KOPT-K1 (cell line): ENCODE results near the gene POMGNT1.
"Not testable (repeated sequence)": the region's sequence is repeated elsewhere in the genome, so short reads cannot be mapped to it uniquely, and the experiment has no call there.

Experiments used
- H3K27ac ChIP-seq: fragments of 200-600 bp; sonication (generic); 2 replicates; pipeline ENCODE4 v1.5.1; 2016; ENCODE audit warnings: antibody characterized with exemption, mild to moderate bottlenecking, low read depth, low read length; ENCODE audit not compliant: poor library complexity, severe bottlenecking
- H3K36me3 ChIP-seq: fragments of 200-600 bp; sonication (generic); 2 replicates; pipeline ENCODE4 v1.5.1; 2017; ENCODE audit warnings: antibody characterized with exemption, mild to moderate bottlenecking, low read length, moderate library complexity; ENCODE audit not compliant: insufficient read depth
- H3K9me3 ChIP-seq: fragments of 200-600 bp; sonication (generic); 2 replicates; pipeline ENCODE4 v1.5.1; 2017; ENCODE audit warnings: antibody characterized with exemption, low read length, mild to moderate bottlenecking; ENCODE audit not compliant: insufficient read depth, poor library complexity, severe bottlenecking

The POMGNT1 gene

DNA sequence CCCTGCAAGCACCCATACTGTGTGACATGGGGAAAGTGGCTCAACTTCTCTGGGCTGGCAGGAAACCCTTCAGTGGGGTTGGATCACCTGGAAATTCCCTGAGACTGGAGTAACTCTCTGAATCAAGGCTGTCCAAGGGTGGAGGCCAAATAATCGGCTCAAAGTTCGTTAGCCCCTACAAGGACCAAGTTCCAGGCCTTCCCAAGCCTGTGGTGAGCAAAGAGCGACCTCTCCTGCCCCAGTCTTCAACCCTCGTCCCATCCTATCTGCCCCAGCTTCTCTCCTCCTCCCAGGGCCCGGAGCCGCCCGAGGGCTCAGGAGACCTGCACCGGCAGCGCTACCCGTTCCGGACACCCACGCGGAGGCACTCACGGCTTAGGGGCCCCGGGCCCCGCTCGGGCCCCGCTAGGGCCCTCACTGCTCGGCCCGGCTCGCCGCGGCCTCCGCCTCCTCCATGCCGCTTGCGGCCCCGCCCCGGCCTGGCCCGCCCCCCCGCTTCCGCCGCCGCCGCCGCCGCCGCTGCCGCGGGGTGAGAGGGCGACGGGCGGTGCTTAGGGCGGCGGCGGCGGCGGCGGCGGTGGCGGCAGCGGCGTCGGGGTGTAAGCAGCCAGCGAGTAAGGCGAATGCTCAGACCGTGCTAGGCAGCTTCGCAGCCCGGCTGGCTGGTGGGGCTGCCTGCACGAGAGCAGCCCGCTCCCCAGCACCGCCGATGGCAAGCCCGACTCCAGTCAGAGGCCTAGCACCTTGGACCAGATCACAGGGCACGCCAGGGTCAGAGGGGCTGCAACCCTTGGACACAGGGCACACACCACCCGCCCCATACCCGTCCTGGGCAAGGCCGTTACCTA, at the start of gene POMGNT1:
POMGNT1 (minus strand) TSS at position 471 of the 848 bp plus-strand sequence. CDS start 613 bp downstream, outside the sequence.
- Histone ChIP-seq H3K27ac (peak within 1 kb of the TSS; percentile 72), H3K36me3 (peaks cover 37% of the 10 kb centered on the region), H3K9me3 (no peaks in the 10 kb centered on the region)

DNA sequence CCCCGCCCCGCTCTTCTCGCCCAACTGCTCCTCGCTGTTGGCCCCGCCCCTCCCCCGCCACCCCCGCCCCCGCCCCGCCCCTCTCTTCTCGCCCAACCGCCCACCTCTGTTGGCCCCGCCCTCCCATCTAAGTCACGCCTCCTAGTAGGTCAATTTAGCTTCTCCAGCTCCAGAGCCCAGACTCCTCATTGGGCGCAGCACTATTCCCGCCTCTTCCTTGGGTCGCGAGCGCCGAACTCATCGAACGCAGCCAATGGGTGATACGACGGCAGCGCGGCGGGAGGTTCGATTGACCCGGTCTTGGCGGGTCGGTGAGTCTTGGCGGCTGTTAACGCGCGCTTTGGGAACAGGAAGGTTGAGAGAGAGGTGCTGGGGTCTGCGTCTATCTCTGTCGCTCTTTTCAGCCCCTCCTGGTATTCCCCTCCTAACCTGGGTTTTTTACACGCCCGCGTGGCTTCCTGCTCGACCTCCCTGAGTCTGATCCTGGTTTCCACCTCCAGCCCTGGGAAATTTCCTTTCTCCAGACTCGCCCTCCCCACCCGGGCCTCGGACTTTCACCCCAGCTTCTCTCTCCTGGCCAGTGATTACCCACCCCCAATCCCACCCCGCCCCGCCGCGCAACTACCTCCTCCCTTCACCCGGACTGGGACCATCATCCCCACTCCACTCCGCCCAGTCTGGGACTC, 49.3 kb upstream of the POMGNT1 start, which contains the start of gene RAD54L:
RAD54L (plus strand) TSS at position 328 of the 686 bp plus-strand sequence. CDS start 643 bp downstream, outside the sequence.
- Histone ChIP-seq H3K27ac (peak within 1 kb of the TSS; percentile 88), H3K9me3 (no peaks in the 10 kb centered on the region)

DNA sequence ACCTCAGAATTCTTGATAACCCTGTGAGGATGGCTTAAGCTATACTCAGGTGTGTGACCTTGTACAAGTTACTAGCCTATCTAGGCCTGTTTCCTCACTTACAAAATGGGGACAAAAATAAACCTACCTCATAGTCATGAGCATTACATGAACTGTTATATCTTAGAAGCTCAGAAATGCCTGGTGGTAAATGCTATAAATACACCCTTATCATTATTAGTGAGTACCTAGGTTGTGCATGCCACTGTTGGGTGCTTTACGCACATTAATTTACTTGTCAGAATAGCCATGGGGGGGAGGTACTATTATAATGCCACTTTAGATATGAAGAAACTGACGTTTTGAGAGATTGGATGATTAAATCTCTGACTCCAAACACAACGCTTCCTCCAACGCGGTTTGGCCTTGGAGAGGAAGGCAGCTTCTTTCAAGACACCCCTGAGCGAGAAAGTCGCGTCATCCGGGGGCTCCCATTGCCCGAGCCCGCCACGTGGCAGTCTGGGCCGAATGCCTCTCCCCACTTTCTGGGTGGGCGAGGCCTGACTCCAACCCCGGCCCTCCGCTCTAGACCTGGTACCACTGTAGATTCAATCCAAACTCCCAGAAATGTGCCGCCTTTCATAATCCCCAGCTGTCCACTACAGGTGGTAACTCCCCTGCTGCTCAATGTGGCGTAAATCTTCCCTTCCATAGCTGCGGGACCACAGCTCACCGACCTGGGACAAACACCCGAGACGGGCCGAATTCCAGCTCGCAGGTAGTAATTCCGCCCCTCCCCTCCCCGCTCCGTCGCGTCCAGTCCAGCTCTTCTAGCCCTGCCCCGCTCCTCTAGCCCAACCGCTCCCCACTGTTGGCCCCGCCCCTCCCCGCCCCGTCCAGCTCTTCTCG, 48.6 kb upstream of the POMGNT1 start:
- Histone ChIP-seq H3K36me3 (peaks cover 29% of the 10 kb centered on the region), H3K27ac (peak overlapping the region; percentile 88), H3K9me3 (no peaks in the 10 kb centered on the region)

More for the DNA sequence above, 49.3 kb upstream of the POMGNT1 start, which contains the start of gene RAD54L:
- H3K36me3 ChIP-seq = peaks cover 37% of the 10 kb centered on the region

DNA sequence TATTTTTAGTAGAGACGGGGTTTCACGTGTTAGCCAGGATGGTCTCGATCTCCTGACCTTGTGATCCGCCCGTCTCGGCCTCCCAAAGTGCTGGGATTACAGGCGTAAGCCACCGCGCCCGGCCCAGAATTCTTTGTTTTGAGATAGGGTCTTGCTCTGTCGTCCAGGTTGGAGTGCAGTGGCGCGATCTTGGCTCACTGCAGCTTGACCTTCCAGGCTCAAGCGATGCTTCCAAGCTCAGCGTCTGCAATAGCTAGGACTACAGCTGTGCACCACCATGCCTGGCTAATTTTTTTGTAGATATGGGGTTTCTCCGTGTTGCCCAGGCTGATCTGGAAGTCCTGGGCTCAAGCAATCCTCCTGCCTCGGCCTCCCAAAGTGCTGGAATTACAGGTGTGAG, 47.9 kb upstream of the POMGNT1 start:
- H3K9me3 ChIP-seq = not testable (repeated sequence)
- H3K27ac ChIP-seq = peak overlapping the region; percentile 88

DNA sequence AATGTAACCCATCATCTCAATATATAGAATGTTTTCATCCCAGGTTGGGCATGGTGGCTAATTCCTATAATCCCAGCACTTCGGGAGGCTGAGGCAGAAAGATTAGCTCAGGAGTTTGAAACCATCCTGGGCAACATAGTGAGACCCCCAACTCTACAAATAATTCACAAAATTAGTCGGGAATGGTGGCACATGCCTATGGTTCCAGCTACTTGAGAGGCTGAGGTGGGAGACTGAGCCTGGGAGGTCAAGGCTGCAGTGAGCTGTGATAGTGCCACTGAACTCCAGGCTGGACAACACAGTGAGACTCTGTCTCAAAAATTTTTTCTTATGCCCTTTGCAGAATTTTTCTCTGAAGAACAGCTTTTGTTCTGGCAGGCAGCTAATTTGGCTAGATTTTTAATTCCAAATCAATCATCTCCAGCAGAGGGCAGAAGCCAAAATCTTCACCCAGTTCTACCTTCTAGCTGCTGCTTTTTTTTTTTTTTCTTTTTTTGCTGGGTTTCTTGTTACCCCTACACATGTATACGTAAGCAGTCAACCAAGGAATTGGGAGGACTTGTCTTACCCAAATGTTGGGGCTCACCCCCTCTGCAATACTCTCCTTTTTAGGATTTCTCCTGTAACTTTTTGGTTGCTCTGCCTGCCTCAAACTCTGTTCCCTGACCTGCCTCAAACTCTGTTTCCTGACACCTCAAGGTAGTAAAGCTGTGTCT, 46.6 kb upstream of the POMGNT1 start:
- H3K9me3 ChIP-seq = no peaks in the 10 kb centered on the region
- peak overlapping the region; percentile 18 for H3K27ac ChIP-seq
- H3K36me3 ChIP-seq = peaks cover 10% of the 10 kb centered on the region

More for the DNA sequence above, 47.9 kb upstream of the POMGNT1 start:
- H3K36me3 ChIP-seq = peaks cover 23% of the 10 kb centered on the region

DNA sequence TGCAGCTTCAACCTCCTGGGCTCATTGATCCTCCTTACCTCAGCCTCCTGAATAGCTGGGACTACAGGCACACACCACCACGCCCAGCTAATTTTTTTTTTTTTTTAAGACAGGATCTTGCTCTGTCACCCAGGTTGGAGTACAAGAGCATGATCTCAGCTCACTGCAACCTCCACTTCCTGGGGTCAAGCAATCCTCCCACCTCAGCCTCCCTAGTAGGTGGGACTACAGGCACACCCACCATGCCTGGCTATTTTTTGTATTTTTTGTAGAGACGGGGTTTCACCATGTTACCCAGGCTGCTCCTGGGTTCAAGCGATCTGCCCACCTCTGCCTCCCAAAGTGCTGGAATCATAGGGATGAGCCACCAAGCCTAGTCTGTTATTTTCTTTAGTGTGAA, 45.6 kb upstream of the POMGNT1 start:
- not testable (repeated sequence) for H3K27ac ChIP-seq, H3K9me3 ChIP-seq, H3K36me3 ChIP-seq

DNA sequence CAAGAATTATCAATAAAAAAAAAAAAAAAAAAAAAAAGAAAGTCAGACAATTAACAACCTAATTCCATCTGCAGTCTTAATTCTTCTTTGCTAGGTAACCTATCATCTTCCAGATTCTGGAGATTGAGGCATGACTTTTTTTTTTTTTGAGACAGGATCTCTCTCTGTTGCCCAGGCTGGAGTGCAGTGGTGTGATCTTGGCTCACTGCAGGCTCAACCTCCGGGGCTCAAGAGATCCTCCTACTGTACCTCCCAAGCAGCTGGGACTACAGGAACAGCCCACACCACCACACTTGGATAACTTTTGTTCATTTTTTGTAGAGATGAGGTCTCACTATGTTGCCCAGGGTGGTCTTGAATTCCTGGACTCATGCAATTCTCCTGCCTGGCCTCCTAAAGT, 44.7 kb upstream of the POMGNT1 start:
- H3K27ac ChIP-seq = no peak overlapping the region

DNA sequence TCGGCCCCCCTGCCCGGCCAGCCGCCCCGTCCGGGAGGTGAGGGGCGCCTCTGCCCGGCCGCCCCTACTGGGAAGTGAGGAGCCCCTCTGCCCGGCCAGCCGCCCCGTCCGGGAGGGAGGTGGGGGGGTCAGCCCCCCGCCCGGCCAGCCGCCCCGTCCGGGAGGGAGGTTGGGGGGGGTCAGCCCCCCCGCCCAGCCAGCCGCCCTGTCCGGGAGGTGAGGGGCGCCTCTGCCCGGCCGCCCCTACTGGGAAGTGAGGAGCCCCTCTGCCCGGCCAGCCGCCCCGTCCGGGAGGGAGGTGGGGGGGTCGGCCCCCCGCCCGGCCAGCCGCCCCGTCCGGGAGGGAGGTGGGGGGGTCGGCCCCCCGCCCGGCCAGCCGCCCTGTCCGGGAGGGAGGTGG, 43.5 kb upstream of the POMGNT1 start:
- peaks cover 17% of the 10 kb centered on the region for H3K9me3 ChIP-seq
- H3K27ac ChIP-seq = not testable (repeated sequence)

More for the DNA sequence above, 44.7 kb upstream of the POMGNT1 start:
- Histone ChIP-seq H3K36me3 (no peaks in the 10 kb centered on the region), H3K9me3 (peaks cover 10% of the 10 kb centered on the region)

DNA sequence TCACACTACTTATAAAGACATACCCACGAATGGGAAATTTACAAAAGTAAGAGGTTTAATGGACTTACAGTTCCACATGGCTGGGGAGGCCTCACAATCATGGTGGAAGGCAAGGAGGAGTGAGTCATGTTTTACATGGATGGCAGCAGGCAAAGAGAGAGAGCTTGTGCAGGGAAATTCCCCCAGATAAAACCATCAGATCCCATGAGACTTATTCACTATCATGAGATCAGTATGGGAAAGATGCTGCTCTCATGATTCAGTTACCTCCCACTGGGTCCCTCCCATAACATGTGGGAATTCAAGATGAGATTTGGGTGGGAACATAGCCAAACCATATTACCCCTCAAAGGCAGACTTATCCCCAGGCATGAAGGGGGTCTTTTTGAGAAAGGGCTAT, 40.6 kb upstream of the POMGNT1 start:
- peaks cover 17% of the 10 kb centered on the region for H3K9me3 ChIP-seq
- not testable (repeated sequence) for H3K36me3 ChIP-seq, H3K27ac ChIP-seq

More for the DNA sequence above, 43.5 kb upstream of the POMGNT1 start:
- not testable (repeated sequence) for H3K36me3 ChIP-seq

DNA sequence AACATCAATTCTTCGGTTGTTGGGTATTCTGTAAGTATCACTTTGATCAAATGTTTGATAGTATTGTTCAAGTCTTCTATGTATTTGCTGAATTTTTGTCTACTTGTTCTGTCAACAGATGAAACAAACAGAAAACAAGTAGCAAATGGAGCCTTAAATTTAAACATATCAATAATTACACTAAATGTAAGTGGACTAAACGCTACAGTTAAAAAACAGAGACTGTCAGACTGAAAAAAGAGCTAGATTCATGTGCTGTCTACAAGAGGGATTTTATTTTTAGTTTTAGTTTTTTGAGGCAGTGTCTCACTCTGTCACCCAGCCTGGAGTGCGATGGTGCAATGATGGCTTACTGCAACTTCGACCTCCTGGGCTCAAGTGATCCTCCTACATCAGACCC, 38.6 kb upstream of the POMGNT1 start:
- peaks cover 17% of the 10 kb centered on the region for H3K9me3 ChIP-seq
- H3K36me3 ChIP-seq = no peaks in the 10 kb centered on the region
- H3K27ac ChIP-seq = no peak overlapping the region

DNA sequence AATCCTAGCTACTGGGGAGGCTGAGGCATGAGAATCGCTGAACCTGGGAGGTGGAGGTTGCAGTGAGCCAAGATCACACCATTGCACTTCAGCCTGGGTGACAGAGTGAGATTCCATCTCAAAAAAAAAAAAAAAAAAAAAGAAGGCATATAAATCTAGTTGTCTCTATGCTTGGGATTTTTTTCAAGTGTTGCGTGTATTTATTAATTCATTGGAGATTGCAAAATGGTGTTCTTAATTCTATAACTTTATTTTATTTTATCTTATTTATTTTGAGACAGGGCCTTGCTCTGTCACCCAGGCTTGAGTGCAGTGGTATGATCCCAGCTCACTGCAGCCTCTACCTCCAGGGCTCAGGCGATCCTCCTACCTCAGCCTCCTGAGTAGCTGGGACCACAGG, 33.0 kb upstream of the POMGNT1 start:
- H3K27ac ChIP-seq, H3K9me3 ChIP-seq, H3K36me3 ChIP-seq: not testable (repeated sequence)

DNA sequence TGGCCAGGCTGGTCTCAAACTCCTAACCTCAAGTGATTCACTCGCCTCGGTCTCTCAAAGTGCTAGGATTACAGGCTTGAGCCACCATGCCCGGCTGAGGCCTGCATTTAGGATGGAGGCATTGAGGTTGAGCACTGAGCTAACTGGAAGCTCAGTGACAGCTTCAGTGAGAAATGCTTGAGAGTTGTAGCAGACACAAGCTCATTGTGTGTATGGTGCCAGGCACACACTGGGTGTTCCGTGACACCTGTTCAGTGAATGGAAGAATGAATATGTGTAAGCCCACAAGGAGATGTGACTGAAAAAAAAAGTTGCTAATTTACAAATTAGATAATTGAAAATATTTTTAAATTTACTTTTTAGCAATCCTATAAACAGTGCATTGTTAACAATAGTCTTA, 26.7 kb upstream of the POMGNT1 start:
- no peak overlapping the region for H3K27ac ChIP-seq

DNA sequence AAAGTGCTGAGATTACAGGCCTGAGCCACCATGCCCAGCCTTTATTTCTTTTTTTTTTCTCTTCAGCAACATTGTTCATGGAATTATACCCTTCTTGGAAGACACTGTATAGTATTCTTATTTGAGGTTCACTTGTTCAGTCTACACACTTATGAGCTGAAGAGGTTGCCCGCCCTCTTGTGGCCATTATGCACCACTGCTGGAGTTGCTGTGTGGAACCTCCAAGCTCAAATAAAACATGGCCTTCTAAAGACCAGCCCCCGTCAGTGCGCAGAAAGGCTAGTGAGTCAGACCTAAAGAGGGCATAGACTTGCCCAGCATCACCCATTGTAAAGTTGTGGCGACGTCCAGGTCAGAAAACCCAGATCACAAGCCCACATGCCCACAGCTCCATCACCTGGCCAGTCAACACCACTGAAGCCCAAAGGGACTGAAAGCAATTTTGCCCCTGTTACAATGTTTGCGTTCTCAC, 25.3 kb upstream of the POMGNT1 start:
- Histone ChIP-seq H3K27ac (no peak overlapping the region), H3K9me3 (no peaks in the 10 kb centered on the region), H3K36me3 (no peaks in the 10 kb centered on the region)

More for the DNA sequence above, 26.7 kb upstream of the POMGNT1 start:
- Histone ChIP-seq H3K9me3 (no peaks in the 10 kb centered on the region), H3K36me3 (no peaks in the 10 kb centered on the region)

DNA sequence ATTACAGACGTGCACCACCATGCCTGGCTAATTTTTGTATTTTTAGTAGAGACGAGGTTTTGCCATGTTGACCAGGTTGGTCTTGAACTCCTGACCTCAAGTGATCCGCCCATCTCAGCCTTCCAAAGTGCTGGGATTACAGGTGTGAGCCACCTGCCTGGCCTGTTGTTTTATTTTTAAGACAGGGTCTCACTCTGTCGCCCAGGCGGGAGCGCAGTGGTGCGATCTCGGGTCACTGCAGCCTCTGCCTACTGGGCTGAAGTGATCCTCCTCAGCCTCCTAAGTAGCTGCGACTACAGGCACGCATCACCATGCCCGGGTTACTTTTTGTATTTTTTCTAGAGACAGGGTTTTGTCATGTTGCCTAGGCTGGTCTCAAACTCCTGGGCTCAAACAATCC, 24.8 kb upstream of the POMGNT1 start:
- H3K9me3 ChIP-seq, H3K27ac ChIP-seq, H3K36me3 ChIP-seq: not testable (repeated sequence)
